AG09319 (cell line): Measurements from ENCODE around the gene ITGA6.

Experiments
- DNase-seq: peaks from one replicate; pipeline ENCODE4 v3.0.0-alpha.2; 2010; ENCODE audit warnings: low read depth; ENCODE audit errors: extremely low read depth
- CTCF ChIP-seq: IDR thresholded peaks from 2 replicates; pipeline ENCODE4 v1.5.1; 2011; ENCODE audit warnings: low read depth, mild to moderate bottlenecking, inconsistent platforms, low read length, moderate library complexity

ITGA6 gene

GRCh38 chr2:172467382-172467781 lies 40.0 kb downstream of the ITGA6 start:
- DNase-seq, result no peak
- no peak; the same call in 1 of the 2 replicates for TF ChIP-seq CTCF

- TF ChIP-seq CTCF, result no peak
- no peak for DNase-seq
Observed at GRCh38 chr2:172470958-172471922, 43.9 kb downstream of the ITGA6 start.

- no peak for DNase-seq
- no peak for TF ChIP-seq CTCF
Observed at GRCh38 chr2:172472446-172473033, 45.2 kb downstream of the ITGA6 start.

GRCh38 chr2:172473167-172473566 lies 45.8 kb downstream of the ITGA6 start:
- no peak for DNase-seq
- no peak for TF ChIP-seq CTCF

GRCh38 chr2:172478353-172478752 lies 51.0 kb downstream of the ITGA6 start:
- no peak for TF ChIP-seq CTCF

GRCh38 chr2:172480301-172481218 lies 53.2 kb downstream of the ITGA6 start:
- no peak for DNase-seq
- no peak for TF ChIP-seq CTCF

More at GRCh38 chr2:172478353-172478752, 51.0 kb downstream of the ITGA6 start:
- no peak for DNase-seq
